Measurements from ENCODE around the gene MED25.

DNA sequence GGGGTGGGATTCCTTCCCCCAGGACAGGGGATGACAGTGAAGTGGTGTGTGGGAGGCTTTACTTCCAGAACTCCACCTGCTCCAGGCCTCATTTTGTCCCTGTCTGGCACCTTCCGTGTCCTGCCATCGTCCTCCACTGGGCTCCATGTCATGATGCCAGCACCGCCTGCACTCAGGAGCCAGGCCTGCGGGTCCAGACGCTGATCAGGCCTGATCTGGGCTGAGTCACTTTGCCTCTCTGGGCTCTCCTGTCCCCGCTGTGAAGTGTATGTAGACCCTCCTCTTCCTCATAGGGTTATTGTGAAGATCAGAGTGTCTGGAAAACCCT, 14.6 kb upstream of the MED25 start:
- no peak for TF ChIP-seq CBFB (CRISPR knock-in tag; IDR thresholded peaks at IDR 0.05)
- TF ChIP-seq IRF2 (CRISPR knock-in tag; IDR thresholded peaks at IDR 0.05): no peak
- TF ChIP-seq IRF1 (CRISPR knock-in tag; IDR thresholded peaks at IDR 0.05; ENCODE audit: borderline replicate concordance): no peak
- no peak for TF ChIP-seq POLR3A (IDR thresholded peaks at IDR 0.05; ENCODE audit: borderline replicate concordance, extremely low read depth, insufficient read depth, insufficient read length)
- no peak for TF ChIP-seq CTCF (IDR thresholded peaks at IDR 0.05 in 2 of 3, conservative IDR thresholded peaks at IDR 0.05 in 1 of 3; ENCODE audit: insufficient read depth in 2 of 3, low read depth in 1 of 3, low read length in 3 of 3)
- TF ChIP-seq, protein P1, sequence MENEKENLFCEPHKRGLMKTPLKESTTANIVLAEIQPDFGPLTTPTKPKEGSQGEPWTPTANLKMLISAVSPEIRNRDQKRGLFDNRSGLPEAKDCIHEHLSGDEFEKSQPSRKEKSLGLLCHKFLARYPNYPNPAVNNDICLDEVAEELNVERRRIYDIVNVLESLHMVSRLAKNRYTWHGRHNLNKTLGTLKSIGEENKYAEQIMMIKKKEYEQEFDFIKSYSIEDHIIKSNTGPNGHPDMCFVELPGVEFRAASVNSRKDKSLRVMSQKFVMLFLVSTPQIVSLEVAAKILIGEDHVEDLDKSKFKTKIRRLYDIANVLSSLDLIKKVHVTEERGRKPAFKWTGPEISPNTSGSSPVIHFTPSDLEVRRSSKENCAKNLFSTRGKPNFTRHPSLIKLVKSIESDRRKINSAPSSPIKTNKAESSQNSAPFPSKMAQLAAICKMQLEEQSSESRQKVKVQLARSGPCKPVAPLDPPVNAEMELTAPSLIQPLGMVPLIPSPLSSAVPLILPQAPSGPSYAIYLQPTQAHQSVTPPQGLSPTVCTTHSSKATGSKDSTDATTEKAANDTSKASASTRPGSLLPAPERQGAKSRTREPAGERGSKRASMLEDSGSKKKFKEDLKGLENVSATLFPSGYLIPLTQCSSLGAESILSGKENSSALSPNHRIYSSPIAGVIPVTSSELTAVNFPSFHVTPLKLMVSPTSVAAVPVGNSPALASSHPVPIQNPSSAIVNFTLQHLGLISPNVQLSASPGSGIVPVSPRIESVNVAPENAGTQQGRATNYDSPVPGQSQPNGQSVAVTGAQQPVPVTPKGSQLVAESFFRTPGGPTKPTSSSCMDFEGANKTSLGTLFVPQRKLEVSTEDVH (IDR thresholded peaks at IDR 0.05; ENCODE audit: low read depth, partially characterized antibody): no peak
- TF ChIP-seq ZNF830 (CRISPR knock-in tag; IDR thresholded peaks at IDR 0.05): no peak
- TF ChIP-seq, protein P2, sequence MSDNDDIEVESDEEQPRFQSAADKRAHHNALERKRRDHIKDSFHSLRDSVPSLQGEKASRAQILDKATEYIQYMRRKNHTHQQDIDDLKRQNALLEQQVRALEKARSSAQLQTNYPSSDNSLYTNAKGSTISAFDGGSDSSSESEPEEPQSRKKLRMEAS (CRISPR knock-in tag; IDR thresholded peaks at IDR 0.05): no peak
- TF ChIP-seq POLR2H (tag; IDR thresholded peaks at IDR 0.05; ENCODE audit: low read depth): no peak
- no peak for TF ChIP-seq ARNT (IDR thresholded peaks at IDR 0.05)
- TF ChIP-seq ZNF384 (IDR thresholded peaks at IDR 0.05; ENCODE audit: low read depth, low read length): no peak

Data from K562 (cell line).